ENCODE results near the gene AP1G1. TPM values are rescaled to one million over a fixed set of nuclear protein-coding genes. Genes with fewer than 3 reads are reported as not detected.
"Not testable (repeated sequence)": the region's sequence is repeated elsewhere in the genome, so short reads cannot be mapped to it uniquely, and the experiment has no call there.

The AP1G1 gene
- 98.1 TPM for total RNA-seq

GRCh38 chr16:71808593-71809459 is at the start of gene AP1G1:
Gene AP1G1 (minus strand): TSS chr16:71808834. CDS start chr16:71789479, 19,355 bp downstream.
- DNase-seq (ENCODE audit: low spot score) = peak; percentile 97

- DNase-seq (ENCODE audit: low spot score) = no peak
Observed at GRCh38 chr16:71855937-71856662, 47.5 kb upstream of the AP1G1 start.

- no peak for DNase-seq (ENCODE audit: low spot score)
Observed at GRCh38 chr16:71854369-71854948, 45.8 kb upstream of the AP1G1 start.

- no peak for DNase-seq (ENCODE audit: low spot score)
Observed at GRCh38 chr16:71853413-71853812, 44.8 kb upstream of the AP1G1 start.

GRCh38 chr16:71852561-71852960 is 43.9 kb upstream of the AP1G1 start:
- no peak for DNase-seq (ENCODE audit: low spot score)

- no peak for DNase-seq (ENCODE audit: low spot score)
Observed at GRCh38 chr16:71852158-71852557, 43.5 kb upstream of the AP1G1 start.

- DNase-seq (ENCODE audit: low spot score) = no peak
Observed at GRCh38 chr16:71851746-71852145, 43.1 kb upstream of the AP1G1 start.

- DNase-seq (ENCODE audit: low spot score) = no peak
Observed at GRCh38 chr16:71848622-71849021, 40.0 kb upstream of the AP1G1 start.

- DNase-seq (ENCODE audit: low spot score) = no peak
Observed at GRCh38 chr16:71847096-71847495, 38.5 kb upstream of the AP1G1 start.

GRCh38 chr16:71846431-71846830 is 37.8 kb upstream of the AP1G1 start:
- DNase-seq (ENCODE audit: low spot score) = no peak

- DNase-seq (ENCODE audit: low spot score) = peak; percentile 90
Observed at GRCh38 chr16:71845639-71846430, 37.2 kb upstream of the AP1G1 start, which contains the start of gene ATXN1L. Gene ATXN1L (plus strand): TSS chr16:71845976. CDS start chr16:71849741, 3,765 bp downstream.

- no peak for DNase-seq (ENCODE audit: low spot score)
Observed at GRCh38 chr16:71843572-71843971, 34.9 kb upstream of the AP1G1 start.

GRCh38 chr16:71840052-71840451 is 31.4 kb upstream of the AP1G1 start:
- no peak for DNase-seq (ENCODE audit: low spot score)

- no peak for DNase-seq (ENCODE audit: low spot score)
Observed at GRCh38 chr16:71837150-71837549, 28.5 kb upstream of the AP1G1 start.

- no peak for DNase-seq (ENCODE audit: low spot score)
Observed at GRCh38 chr16:71834291-71834690, 25.7 kb upstream of the AP1G1 start.

GRCh38 chr16:71832112-71832511 is 23.5 kb upstream of the AP1G1 start:
- not testable (repeated sequence) for DNase-seq (ENCODE audit: low spot score)

GRCh38 chr16:71831698-71832097 is 23.1 kb upstream of the AP1G1 start:
- DNase-seq (ENCODE audit: low spot score) = not testable (repeated sequence)

GRCh38 chr16:71830359-71830758 is 21.7 kb upstream of the AP1G1 start:
- DNase-seq (ENCODE audit: low spot score) = no peak

- no peak for DNase-seq (ENCODE audit: low spot score)
Observed at GRCh38 chr16:71826533-71827017, 17.9 kb upstream of the AP1G1 start.

- not testable (repeated sequence) for DNase-seq (ENCODE audit: low spot score)
Observed at GRCh38 chr16:71817155-71817500, 8.5 kb upstream of the AP1G1 start.

GRCh38 chr16:71811261-71811803 is 2.7 kb upstream of the AP1G1 start:
- no peak for DNase-seq (ENCODE audit: low spot score)
